Activated T-cell treated with anti-CD3 and anti-CD28 coated beads, Interleukin-2, amount 50 U/mL, for 1 hour (primary cell): ENCODE results near the gene MAP1LC3B.
A peak's percentile ranks its signal among the peaks of the same experiment; 100 is the strongest.

Experiments used
- DNase-seq: peaks from one replicate; pipeline ENCODE4 v3.0.0-alpha.2; 2020

The MAP1LC3B gene

DNA sequence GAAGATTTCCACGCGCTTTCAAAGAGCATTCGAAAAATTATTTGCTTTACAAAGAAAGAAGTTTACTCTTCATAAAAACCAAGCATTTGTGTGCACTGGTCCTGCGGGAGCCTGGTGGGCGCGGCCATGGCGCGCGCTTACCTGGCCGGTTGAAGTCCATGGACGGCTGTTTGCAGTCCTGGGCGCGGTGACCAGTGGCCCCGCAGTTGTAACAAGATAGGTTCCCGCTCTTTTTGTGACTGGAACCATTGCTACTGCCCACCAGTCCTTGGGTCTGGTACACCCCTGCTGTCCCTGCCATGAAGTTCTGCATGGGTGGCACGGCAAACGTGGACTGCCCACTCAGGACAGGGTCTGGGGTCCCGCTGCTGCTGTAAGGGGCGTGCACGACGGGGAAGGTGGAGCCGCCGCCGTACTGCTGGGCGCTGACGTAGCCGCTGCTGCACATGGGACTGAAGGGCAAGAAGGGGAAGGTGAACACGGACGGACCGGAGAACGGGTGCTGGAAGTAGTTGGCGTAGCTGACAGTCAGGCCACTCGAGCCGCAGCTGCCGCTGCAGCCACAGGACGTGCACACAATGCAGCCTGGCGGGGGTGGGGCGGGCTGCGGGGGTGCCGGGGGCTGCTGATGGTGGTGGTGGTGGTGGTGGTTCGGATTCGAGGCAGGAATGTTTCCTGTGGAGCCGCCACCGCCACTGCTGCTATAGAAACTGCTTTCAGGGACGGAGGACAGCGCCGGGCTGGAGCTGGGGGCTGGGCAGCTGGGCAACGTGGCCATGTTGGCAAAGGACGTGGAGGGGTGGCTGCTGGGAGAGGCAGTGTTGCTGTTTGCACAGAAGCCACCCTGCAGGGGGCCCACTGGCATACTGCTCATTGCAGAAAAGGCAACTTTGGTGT is 19.5 kb downstream of the MAP1LC3B start:
- DNase-seq: no peak

DNA sequence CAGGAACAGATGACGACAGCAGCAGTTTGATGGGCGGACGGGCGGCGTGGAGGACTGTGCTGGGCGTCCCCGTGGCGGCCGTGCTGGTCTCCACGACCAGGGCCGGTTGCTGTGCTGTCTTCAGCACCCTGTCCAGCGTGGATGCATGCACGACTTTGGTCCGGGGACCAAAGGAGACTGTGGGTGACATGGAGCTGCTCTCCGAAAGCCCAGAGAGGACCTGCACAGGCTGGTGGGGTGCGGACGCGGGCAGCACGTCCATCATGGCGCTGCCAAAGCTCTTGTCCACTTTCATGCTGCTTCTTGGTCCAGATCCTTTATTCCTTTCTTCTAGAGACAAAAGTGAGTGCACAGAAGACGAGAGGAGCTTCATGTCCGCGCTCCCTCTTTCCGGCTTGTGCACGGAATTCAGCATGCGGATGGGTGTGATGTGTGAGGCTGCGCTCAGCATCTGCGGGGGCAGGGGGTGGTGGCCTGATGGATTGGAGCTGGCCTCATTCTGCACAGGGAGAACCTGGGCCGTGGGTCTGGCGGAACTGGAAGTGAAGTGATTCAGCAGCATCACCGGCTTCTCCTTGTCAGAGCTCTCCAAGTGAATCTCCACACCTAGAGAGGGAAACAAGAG is 20.3 kb downstream of the MAP1LC3B start:
- no peak for DNase-seq

DNA sequence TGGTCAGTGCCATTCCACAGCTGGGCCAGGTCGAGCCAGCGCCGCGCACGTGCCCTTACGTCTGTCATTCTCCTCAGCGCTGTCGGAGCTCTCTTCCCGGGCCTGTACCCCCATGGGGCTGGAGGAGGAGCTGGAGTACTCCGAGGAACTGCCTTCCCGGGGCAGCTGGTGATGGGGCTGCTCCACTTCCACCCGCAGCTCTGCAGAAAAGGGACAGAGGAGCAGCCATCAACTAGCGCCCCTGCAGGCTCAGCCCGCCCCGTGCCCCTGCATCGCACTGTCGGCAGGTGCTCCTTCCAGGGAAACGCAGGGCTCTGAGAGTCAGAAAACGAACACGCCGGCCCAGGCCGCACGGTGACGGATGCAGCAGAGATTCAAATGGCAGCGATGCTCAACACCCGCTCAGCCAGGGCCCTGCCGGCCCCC is 20.9 kb downstream of the MAP1LC3B start:
- no peak for DNase-seq

GRCh38 chr16:87414251-87414680 is 22.1 kb downstream of the MAP1LC3B start:
- DNase-seq: no peak

GRCh38 chr16:87415441-87415840 is 23.3 kb downstream of the MAP1LC3B start:
- no peak for DNase-seq

DNA sequence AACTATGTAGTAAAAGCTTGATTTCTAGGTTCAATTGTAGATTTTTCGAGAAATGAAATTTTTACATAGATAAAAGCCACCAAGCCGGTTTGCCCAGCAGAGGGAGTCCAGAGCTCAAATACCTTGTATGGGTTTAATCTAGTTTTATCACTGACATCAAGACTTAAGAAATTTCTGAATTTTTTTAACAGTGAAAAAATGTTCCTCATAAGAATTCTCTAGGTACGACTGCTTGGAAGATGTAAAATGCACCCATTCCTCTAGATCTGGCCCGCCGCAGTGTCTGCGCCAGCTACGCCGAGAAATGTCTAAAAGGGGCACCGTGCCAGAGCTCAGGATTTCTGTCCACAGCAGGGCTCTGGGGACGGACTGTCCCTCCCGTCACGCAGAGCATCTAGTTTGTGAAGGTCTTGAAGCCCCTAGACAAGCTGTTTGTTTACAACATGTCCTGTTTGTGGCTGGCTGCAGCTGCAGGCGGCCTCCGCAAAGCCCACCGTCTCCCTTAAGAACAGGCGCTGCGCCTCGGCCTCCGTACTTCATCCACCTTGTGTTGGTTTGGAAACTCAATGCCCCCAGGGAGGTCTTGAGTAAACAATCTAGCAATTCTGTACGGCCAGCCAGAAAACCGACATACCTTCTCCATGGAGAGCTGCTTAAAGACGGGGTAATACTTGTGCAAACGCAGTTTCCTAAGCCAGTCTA is 24.8 kb downstream of the MAP1LC3B start:
- DNase-seq: peak; percentile 35

GRCh38 chr16:87417528-87417910 is 25.4 kb downstream of the MAP1LC3B start:
- no peak for DNase-seq

- DNase-seq: no peak
Measured at GRCh38 chr16:87418216-87418615, 26.1 kb downstream of the MAP1LC3B start.

DNA sequence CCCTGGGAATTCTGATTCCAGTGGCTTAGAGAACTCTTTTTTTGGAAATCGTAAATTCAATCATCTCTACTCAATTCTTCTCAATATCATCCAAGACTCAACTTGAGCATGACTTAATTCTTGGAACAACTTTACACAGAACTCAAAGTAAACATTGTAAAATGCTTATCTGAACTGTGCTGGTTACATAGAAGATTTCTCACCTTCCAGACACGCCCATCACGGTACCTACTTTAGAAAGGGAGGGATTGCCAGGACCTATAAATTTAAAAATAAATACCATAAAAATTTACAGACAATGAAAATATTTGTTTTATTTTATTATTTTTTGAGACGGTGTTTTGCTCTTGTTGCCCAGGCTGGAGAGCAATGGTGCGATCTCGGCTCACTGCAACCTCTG is 26.5 kb downstream of the MAP1LC3B start:
- DNase-seq: no peak

DNA sequence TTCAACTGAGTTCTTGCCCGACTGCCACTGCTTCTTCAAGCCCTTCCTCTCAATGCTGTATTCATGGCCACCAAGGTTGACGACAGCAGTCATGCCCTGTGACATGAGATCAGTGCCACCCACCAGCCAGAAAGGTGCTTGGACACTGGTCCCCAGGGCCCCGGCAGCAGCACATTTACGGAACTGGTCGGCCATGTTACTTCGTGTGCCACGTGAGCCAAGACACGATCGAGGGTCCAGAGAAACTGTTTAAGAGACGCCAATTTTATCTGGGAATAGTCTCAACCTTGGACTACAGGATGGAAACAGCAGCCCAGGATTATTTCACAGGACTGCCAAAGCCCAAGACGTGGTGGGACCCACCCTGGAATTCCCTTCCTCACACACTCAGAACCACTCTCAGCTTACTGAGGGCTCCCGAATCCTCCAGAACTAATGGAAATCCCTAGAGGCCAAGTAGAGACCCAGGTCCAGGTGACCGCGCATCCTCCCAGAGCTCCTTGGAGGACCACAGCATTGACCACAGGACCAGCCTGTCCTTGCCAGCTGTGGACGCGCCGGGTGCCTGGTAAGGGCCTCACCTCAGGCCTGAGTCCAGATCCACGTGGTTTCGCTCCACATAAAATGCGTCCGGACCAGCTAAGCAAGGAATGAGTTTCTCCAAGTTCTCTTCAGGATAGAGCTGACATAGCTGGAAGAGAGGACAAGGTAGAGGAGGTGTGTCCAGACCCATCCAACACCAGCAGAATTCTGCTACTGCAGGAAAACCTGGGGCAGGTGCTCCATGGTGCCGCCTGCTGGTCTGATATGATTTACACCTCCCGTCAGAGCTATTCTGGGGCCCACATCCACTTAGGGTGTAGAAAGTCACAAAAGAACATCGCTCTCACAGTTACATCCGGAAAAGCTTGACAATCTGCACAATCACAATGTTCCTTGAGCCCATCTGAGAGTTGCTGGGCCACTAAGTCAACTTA is 28.2 kb downstream of the MAP1LC3B start:
- DNase-seq: no peak

DNA sequence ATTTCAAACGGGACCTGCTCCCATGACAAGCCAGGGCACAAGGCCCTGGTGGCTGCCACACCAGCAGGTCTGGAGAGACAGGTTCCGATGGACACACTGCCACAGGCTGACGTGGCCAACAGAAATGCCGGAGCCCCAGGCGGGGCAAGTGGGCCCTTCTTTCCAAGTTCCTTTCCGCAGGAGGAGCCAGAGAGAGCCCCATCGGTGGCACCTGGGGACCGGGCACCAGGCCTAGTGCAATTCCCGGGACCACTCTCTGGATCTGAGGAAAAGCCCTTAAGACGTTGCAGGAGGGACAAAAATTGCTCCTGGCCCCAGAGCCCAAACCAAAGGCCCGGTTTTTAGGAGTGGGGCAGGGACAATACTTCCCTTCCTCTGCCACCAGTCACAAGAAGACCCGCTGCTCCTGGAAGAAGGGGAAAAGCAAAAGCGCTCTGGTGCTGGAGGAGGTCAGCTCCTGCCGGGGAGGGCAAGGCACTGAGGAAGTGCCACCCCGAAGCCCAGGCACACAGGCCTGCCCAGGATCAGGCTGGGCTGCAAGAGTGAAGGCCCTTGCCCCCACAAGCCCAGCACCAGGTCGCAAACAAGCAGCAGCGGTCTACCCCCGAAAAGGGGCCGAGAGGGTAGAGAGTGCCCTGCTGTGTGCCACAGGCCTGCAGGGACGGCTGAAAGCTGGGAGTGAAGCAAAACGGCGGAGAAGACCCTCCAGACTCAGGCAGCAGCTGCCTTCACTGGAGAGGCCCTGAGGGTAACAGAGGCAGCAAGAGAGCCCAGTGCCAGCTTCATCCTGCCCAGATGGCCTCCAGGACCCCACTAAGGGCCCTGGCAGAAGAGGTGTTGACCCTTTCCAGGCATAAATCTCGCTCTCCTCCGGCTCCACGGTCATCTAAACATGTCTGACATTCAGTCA is 29.1 kb downstream of the MAP1LC3B start:
- no peak for DNase-seq

DNA sequence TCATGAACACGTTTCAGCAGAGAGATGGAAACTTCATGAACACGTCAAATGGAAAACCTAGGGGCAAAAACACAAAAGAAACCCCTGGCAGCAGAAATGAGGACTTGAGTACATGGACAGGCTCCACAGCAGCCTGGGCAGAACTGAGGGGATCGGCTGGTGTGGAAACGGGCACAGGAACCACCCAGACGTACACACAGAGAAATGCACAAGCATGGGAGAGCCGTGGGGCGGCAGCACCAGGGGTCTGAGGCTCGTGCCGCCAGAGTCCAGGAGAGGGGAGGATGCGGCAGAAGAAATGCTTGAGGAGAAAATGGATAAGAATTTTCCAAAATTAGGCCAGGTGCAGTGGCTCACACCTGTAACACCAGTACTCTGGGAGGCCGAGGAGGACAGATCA is 30.0 kb downstream of the MAP1LC3B start:
- no peak for DNase-seq

GRCh38 chr16:87423429-87423828 is 31.3 kb downstream of the MAP1LC3B start:
- DNase-seq: no peak

DNA sequence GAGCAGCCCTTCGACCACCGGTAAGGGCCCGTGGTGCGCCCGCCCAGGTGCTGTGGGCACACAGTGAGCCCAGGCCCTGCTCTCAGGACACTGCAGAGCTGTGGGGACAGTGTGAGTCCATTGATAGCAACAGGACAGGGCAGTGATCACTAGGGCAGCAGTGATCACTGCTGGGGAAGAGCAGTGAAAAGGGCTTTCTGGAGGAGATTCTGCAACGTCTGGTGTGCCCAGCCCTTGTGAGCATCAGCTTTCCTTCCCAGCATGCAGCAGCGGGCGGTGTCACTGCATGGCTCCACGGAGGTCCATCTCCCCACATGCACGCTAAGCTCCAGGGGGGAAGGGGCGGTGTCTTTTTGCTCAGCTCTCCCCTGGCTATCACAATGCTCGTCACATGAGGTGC is 32.1 kb downstream of the MAP1LC3B start:
- DNase-seq: no peak

- DNase-seq: no peak
Measured at GRCh38 chr16:87425941-87426340, 33.8 kb downstream of the MAP1LC3B start.

DNA sequence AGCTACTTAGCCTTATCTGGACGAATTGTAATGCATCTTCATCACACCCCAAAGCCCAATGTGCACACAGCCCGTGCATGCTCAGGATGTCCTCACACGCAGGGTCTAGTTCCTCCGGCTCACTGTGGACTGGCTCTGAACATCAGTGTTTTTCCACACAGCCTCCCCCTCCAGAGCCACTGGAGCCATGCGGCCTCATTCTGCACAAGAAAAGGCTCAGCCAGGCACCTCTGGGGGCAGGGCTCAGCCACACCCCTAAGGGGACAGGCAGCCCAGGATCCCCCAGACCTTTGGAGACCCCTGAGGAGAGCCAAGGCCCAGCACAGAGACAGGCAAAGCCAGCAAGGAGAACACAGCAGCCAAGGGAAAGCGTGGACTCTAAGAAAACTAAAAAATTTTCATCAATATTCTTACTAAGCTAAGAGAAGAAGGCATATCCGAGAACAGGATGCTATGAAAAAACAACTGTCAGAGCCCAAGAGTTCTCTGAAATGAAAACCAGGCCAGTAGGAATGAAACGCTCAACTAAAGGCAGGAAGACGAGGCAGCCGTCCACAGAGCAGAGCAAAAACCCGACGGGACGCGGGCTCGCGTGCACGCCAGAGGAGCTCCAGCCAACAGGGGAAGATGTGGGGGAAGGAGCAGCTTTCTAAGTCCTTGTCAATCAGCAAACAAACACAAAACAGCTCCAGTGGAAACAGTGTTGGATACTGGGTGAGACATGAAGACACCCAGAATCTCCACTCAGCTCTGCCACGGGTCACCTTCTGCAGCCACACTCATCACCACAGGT is 34.5 kb downstream of the MAP1LC3B start:
- no peak for DNase-seq

DNA sequence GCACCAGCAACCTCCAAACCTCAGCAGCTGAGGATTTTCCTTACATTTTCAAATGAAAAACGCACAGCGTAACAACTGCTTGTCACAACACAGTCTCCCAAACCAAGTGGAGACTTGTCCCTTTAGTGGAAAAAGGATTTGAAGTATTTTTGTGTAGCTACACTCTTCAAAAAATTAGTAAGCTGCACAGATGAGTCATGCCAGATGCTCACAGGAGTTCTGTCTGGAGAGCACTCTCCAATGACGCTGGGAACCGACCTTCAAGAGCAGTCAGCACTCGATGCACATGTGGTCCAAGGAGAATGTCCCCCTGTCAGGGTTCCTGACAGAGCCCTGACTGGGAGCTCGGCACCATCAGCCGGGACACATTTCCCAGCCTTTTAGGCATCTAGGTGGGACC is 39.8 kb downstream of the MAP1LC3B start:
- no peak for DNase-seq

DNA sequence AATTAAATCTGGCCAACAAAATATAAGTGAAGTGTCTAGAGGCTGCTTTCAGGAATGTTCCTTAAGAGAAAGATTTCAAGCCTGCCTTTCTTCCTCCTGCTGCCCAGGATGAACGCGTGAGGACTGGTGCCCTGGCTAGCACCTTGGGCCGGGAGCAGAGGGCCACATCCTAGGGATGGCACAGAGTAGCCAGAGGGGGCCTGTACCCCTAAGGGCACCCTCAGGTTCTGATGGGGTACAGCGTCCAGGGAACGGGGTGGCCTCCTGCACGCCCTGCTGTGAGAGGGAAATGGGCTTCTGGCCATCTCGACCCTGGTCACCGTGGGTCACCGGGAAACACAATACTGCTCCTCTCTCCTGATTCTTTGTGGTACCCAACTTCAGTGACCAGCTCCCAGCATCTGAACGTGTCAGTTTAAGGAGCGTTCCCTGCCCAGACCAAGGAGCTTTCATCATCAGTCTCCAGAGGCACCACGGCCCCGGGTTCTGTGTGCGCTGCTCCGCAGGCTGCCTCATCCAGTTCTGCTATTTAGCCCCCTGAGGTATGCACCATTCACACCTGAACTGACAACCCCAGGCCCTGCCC is 40.3 kb downstream of the MAP1LC3B start:
- DNase-seq: no peak

- no peak for DNase-seq
Measured at GRCh38 chr16:87434146-87434667, 42.1 kb downstream of the MAP1LC3B start.
